Neural progenitor cell (in vitro differentiated cells): Measurements from ENCODE around the gene BAX. TPM values are rescaled to one million over a fixed set of nuclear protein-coding genes. Genes with fewer than 3 reads are reported as not detected.

Experiments
- DNase-seq: peaks from one replicate; pipeline ENCODE4 v3.0.0-alpha.2; 2016; ENCODE audit warnings: low spot score
- H2AFZ ChIP-seq: fragments of 200-600 bp; sonication (generic); replicated peaks from 2 replicates; pipeline ENCODE4 v1.6.1; 2016; ENCODE audit warnings: antibody characterized with exemption
- H3F3A ChIP-seq: fragments of 200-600 bp; sonication (generic); 2 replicates; pipeline ENCODE4 v1.6.1; 2016; ENCODE audit warnings: antibody characterized with exemption, low read depth
- H3K27ac ChIP-seq: fragments of 200-600 bp; sonication (generic); 2 replicates; pipeline ENCODE4 v1.5.1; 2016; ENCODE audit warnings: mild to moderate bottlenecking
- H3K27me3 ChIP-seq: fragments of 200-600 bp; sonication (generic); 2 replicates; pipeline ENCODE4 v1.6.1; 2016; ENCODE audit warnings: mild to moderate bottlenecking, moderate library complexity
- H3K36me3 ChIP-seq: fragments of 200-600 bp; sonication (generic); 2 replicates; pipeline ENCODE4 v1.5.1; 2016
- H3K4me1 ChIP-seq: fragments of 200-600 bp; sonication (generic); 2 replicates; pipeline ENCODE4 v1.6.1; 2016; ENCODE audit warnings: mixed run types
- H3K4me2 ChIP-seq: fragments of 200-600 bp; sonication (generic); 2 replicates; pipeline ENCODE4 v1.6.1; 2016
- H3K4me3 ChIP-seq: fragments of 200-600 bp; sonication (generic); 2 replicates; pipeline ENCODE4 v1.5.1; 2016
- H3K79me2 ChIP-seq: fragments of 200-600 bp; sonication (generic); 2 replicates; pipeline ENCODE4 v1.6.1; 2016; ENCODE audit warnings: low read depth
- H3K9ac ChIP-seq: fragments of 200-600 bp; sonication (generic); 2 replicates; pipeline ENCODE4 v1.6.1; 2016
- H3K9me3 ChIP-seq: fragments of 200-600 bp; sonication (generic); 2 replicates; pipeline ENCODE4 v1.5.1; 2016; ENCODE audit warnings: low read depth
- H4K20me1 ChIP-seq: fragments of 200-600 bp; sonication (generic); 2 replicates; pipeline ENCODE4 v1.6.1; 2016; ENCODE audit warnings: low read depth
- H3K27ac Mint-ChIP-seq: 3 replicates; pipeline ENCODE4 v1.8.0; 2021; ENCODE audit warnings: mixed read lengths
- H3K27me3 Mint-ChIP-seq: 2 replicates; pipeline ENCODE4 v1.8.0; 2022; ENCODE audit warnings: low read depth, mild to moderate bottlenecking, inconsistent platforms, moderate library complexity, mixed read lengths; ENCODE audit not compliant: insufficient read depth
- H3K36me3 Mint-ChIP-seq: 3 replicates; pipeline ENCODE4 v1.8.0; 2021; ENCODE audit warnings: mixed read lengths
- H3K4me1 Mint-ChIP-seq: 3 replicates; pipeline ENCODE4 v1.8.0; 2021; ENCODE audit warnings: mixed read lengths
- H3K4me3 Mint-ChIP-seq: 3 replicates; pipeline ENCODE4 v1.8.0; 2021; ENCODE audit warnings: mild to moderate bottlenecking, moderate library complexity, mixed read lengths
- H3K9me3 Mint-ChIP-seq: 3 replicates; pipeline ENCODE4 v1.8.0; 2020; ENCODE audit warnings: mixed read lengths
- EZH2 ChIP-seq: fragments of 200-600 bp; sonication (generic); IDR thresholded peaks from 2 replicates; pipeline ENCODE4 v1.6.1; 2017; ENCODE audit warnings: antibody characterized with exemption, mild to moderate bottlenecking, moderate library complexity
- EZH2phosphoT487 ChIP-seq: fragments of 200-600 bp; sonication (generic); IDR thresholded peaks from 2 replicates; pipeline ENCODE4 v1.6.1; 2017; ENCODE audit warnings: antibody characterized with exemption
- total RNA-seq: library from RNA; depleted of rRNA; stranded (reverse); fragments of >200 nt; gene quantifications from 2 replicates; pipeline ENCODE4 v1.2.3, GENCODE V29; 2015; ENCODE audit warnings: low replicate concordance
- TF ChIP-seq, protein P1 (sequence below): fragments of 200-600 bp; sonication (generic); IDR thresholded peaks from 2 replicates; pipeline ENCODE4 v1.5.1; 2017; ENCODE audit warnings: antibody characterized with exemption, mild to moderate bottlenecking

The BAX gene
- total RNA-seq, 1 donor from 2014 or later, result 35.8 TPM

DNA sequence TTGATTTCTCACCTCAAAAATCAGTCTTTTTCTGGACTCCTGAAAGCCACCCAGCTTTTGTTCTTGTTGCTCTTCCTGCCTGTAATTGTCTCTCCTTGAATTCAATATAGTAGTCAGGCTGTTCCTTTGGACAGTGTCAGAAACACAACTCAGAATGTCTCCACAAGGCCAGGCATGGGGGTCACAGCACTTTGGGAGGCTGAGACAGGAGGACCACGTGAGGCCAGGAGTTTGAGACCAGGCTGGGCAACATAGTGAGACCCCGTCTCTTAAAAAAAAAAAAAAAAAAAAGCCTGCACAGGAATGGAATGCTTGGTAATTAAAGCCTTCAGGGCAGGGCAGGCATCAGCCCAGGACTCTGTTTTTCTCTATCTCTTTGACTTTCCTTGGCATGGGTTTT is 8.9 kb upstream of the BAX start:
- H3K9me3 Mint-ChIP-seq, result peaks cover 7% of the 10 kb centered on the region
- no peaks in the 10 kb centered on the region for H3K27me3 ChIP-seq
- no peaks in the 10 kb centered on the region for H3K36me3 ChIP-seq
- no peak overlapping the region for H2AFZ ChIP-seq
- no peak overlapping the region for H3K4me3 ChIP-seq
- no peaks in the 10 kb centered on the region for H3K79me2 ChIP-seq
- no peaks in the 10 kb centered on the region for H4K20me1 ChIP-seq
- H3K9ac ChIP-seq, result no peak overlapping the region
- peaks cover 2% of the 10 kb centered on the region for H3K36me3 Mint-ChIP-seq
- no peak overlapping the region for H3K27ac Mint-ChIP-seq
- TF ChIP-seq EZH2phosphoT487 (no peak), EZH2 (no peak)
- TF ChIP-seq, protein P1, sequence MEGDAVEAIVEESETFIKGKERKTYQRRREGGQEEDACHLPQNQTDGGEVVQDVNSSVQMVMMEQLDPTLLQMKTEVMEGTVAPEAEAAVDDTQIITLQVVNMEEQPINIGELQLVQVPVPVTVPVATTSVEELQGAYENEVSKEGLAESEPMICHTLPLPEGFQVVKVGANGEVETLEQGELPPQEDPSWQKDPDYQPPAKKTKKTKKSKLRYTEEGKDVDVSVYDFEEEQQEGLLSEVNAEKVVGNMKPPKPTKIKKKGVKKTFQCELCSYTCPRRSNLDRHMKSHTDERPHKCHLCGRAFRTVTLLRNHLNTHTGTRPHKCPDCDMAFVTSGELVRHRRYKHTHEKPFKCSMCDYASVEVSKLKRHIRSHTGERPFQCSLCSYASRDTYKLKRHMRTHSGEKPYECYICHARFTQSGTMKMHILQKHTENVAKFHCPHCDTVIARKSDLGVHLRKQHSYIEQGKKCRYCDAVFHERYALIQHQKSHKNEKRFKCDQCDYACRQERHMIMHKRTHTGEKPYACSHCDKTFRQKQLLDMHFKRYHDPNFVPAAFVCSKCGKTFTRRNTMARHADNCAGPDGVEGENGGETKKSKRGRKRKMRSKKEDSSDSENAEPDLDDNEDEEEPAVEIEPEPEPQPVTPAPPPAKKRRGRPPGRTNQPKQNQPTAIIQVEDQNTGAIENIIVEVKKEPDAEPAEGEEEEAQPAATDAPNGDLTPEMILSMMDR, result no peak
- no peak overlapping the region for H3K27ac ChIP-seq
- H3K4me1 ChIP-seq, result no peaks in the 10 kb centered on the region
- peaks cover 11% of the 10 kb centered on the region for H3K4me1 Mint-ChIP-seq
- H3K27me3 Mint-ChIP-seq, result peaks cover 9% of the 10 kb centered on the region
- no peak overlapping the region for H3K4me2 ChIP-seq
- H3K4me3 Mint-ChIP-seq, result no peak overlapping the region
- H3K9me3 ChIP-seq, result no peaks in the 10 kb centered on the region
- no peaks in the 10 kb centered on the region for H3F3A ChIP-seq
- no peak for DNase-seq

DNA sequence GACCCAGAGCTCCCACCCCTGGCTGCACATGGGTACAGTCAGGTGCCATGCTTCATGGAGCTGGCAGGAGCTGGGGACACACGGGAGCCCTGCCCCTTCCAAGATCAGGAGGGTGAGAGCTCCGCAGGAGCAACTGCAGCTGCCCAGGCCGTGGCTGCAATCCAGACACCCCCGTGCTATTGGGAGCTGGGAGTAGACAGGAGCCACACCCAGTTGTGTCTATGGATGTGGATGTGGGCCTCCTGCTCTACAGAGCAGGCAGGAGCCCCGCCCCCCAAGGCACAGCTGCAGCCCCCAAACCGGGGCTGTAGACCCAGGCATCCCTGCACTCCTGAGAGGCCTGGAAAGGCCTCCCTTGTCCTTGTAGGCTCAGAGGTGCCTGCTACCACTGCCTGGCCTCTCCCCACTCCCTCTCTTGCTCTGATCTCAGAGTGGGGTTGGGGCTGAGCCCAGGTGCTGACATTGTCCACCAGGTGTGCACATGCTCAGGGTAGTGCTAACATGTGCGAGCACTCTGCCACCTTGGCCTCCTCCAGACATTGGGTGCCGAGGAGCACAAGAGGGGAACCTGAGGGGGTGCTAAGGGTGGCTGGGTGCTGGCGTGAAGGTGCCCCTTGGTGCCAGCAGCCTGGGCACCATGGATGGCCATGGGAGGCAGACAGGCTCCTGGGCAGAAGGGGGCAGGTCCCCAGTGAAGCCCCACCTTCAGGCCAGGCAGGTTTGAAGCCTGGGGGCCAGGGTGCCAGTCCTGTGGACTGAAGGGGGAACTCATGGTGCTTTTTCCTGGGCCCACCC is 8.0 kb upstream of the BAX start:
- Mint-ChIP-seq H3K36me3 (no peaks in the 10 kb centered on the region), H3K4me3 (no peak overlapping the region), H3K27ac (no peak overlapping the region), H3K27me3 (peaks cover 9% of the 10 kb centered on the region), H3K9me3 (peaks cover 4% of the 10 kb centered on the region), H3K4me1 (peaks cover 11% of the 10 kb centered on the region)
- no peaks in the 10 kb centered on the region for H3K9me3 ChIP-seq
- no peak overlapping the region for H3K27ac ChIP-seq
- no peak for TF ChIP-seq EZH2
- TF ChIP-seq EZH2phosphoT487, result no peak
- TF ChIP-seq, protein P1, result no peak
- no peaks in the 10 kb centered on the region for H3K4me1 ChIP-seq
- no peaks in the 10 kb centered on the region for H4K20me1 ChIP-seq
- no peaks in the 10 kb centered on the region for H3K27me3 ChIP-seq
- no peaks in the 10 kb centered on the region for H3F3A ChIP-seq
- H3K36me3 ChIP-seq, result no peaks in the 10 kb centered on the region
- H3K79me2 ChIP-seq, result no peaks in the 10 kb centered on the region
- H3K4me2 ChIP-seq, result no peak overlapping the region
- no peak overlapping the region for H2AFZ ChIP-seq
- DNase-seq, result no peak
- H3K9ac ChIP-seq, result no peak overlapping the region
- H3K4me3 ChIP-seq, result no peak overlapping the region

DNA sequence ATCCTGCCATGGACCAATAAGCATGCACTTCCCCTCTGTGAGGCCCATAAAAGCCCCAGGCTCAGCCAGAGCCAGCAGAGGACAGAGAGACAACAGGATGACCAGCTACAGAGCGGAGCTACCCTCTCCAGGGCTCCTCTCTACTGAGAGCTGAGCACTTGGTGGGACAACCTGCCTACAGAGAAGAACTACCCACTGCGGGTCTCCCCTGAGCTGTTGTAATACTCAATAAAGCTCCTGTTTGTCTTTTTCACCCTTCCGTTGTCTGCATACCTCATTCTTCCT is 7.5 kb upstream of the BAX start:
- H3K9me3 ChIP-seq, result no peaks in the 10 kb centered on the region
- no peak overlapping the region for H3K9ac ChIP-seq
- H3K9me3 Mint-ChIP-seq, result peaks cover 4% of the 10 kb centered on the region
- H3K4me3 ChIP-seq, result no peak overlapping the region
- no peak overlapping the region for H3K27ac ChIP-seq
- no peaks in the 10 kb centered on the region for H3K27me3 ChIP-seq
- no peaks in the 10 kb centered on the region for H4K20me1 ChIP-seq
- no peaks in the 10 kb centered on the region for H3K36me3 Mint-ChIP-seq
- H3K36me3 ChIP-seq, result no peaks in the 10 kb centered on the region
- peaks cover 11% of the 10 kb centered on the region for H3K4me1 Mint-ChIP-seq
- DNase-seq, result no peak
- H3K79me2 ChIP-seq, result no peaks in the 10 kb centered on the region
- TF ChIP-seq, protein P1, result no peak
- TF ChIP-seq EZH2 (no peak), EZH2phosphoT487 (no peak)
- H3K27me3 Mint-ChIP-seq, result peaks cover 9% of the 10 kb centered on the region
- no peaks in the 10 kb centered on the region for H3K4me1 ChIP-seq
- H3F3A ChIP-seq, result no peaks in the 10 kb centered on the region
- H3K27ac Mint-ChIP-seq, result no peak overlapping the region
- no peak overlapping the region for H3K4me3 Mint-ChIP-seq
- no peak overlapping the region for H2AFZ ChIP-seq
- no peak overlapping the region for H3K4me2 ChIP-seq
